ENCODE results near the gene KIF26A.

GRCh38 chr14:104209985-104210816 is 71.8 kb downstream of the KIF26A start:
- no peak for TF ChIP-seq CTCF (IDR thresholded peaks at IDR 0.05; ENCODE audit: low read length)
- no peak for TF ChIP-seq EZH2phosphoT487 (IDR thresholded peaks at IDR 0.05; ENCODE audit: low read length)
- no peak for TF ChIP-seq EZH2 (optimal IDR thresholded peaks at IDR 0.05; ENCODE audit: low read depth, low read length)
